Activated naive CD4-positive, alpha-beta T cell treated with anti-CD3 and anti-CD28 coated beads, Interleukin-2, amount 10 ng/mL, durations not matched to agents 7 days and 5 days (primary cell): ENCODE results near the gene GLIPR1.
"Not testable (repeated sequence)": the region's sequence is repeated elsewhere in the genome, so short reads cannot be mapped to it uniquely, and the experiment has no call there.

Experiments
- CTCF ChIA-PET: fragments of 350-600 bp; sonication (Branson Sonifier 250); formaldehyde crosslinking; loops from one replicate; lab custom pipeline; 2021; ENCODE audit warnings: antibody characterized with exemption; lab: Charles Lee
- DNase-seq: peaks from one replicate; pipeline ENCODE4 v3.0.0-alpha.2; 2020
- H3K27ac Mint-ChIP-seq: one replicate; pipeline ENCODE4 v1.8.0; 2021; ENCODE audit warnings: mild to moderate bottlenecking, moderate library complexity, mixed read lengths
- H3K27me3 Mint-ChIP-seq: one replicate; pipeline ENCODE4 v1.8.0; 2021; ENCODE audit warnings: mild to moderate bottlenecking, mixed read lengths
- H3K36me3 Mint-ChIP-seq: one replicate; pipeline ENCODE4 v1.8.0; 2021; ENCODE audit warnings: mixed read lengths
- H3K4me1 Mint-ChIP-seq: one replicate; pipeline ENCODE4 v1.8.0; 2021; ENCODE audit warnings: mixed read lengths
- H3K4me3 Mint-ChIP-seq: one replicate; pipeline ENCODE4 v1.8.0; 2021; ENCODE audit warnings: mild to moderate bottlenecking, moderate library complexity, mixed read lengths
- H3K9me3 Mint-ChIP-seq: one replicate; pipeline ENCODE4 v1.8.0; 2021; ENCODE audit warnings: mixed read lengths

Gene GLIPR1

GRCh38 chr12:75480469-75480949, at the start of gene GLIPR1:
Gene GLIPR1, plus strand, starts transcription at chr12:75480755. Its CDS starts 126 bp downstream, at chr12:75480881.
- DNase-seq, result peak; percentile 76
- no peaks in the 10 kb centered on the region for H3K9me3 Mint-ChIP-seq
- H3K4me1 Mint-ChIP-seq, result peaks cover 83% of the 10 kb centered on the region
- H3K4me3 Mint-ChIP-seq, result peak within 1 kb of the TSS; percentile 93
- CTCF ChIA-PET, result interaction anchor here (0.7 to 3.2 kb wide), 4 partner anchors 20 to 89 kb away, joined by 3 to 13 read pairs (median 3); partner anchors contain the start of gene GLIPR1L2
- no peaks in the 10 kb centered on the region for H3K27me3 Mint-ChIP-seq
- H3K36me3 Mint-ChIP-seq, result peaks cover 19% of the 10 kb centered on the region
- H3K27ac Mint-ChIP-seq, result peak within 1 kb of the TSS; percentile 98

GRCh38 chr12:75432924-75433323, 47.6 kb upstream of the GLIPR1 start:
- Mint-ChIP-seq H3K9me3 (peaks cover 16% of the 10 kb centered on the region), H3K27ac (no peak overlapping the region), H3K4me1 (peaks cover 4% of the 10 kb centered on the region), H3K36me3 (no peaks in the 10 kb centered on the region), H3K27me3 (peaks cover 12% of the 10 kb centered on the region), H3K4me3 (no peak overlapping the region)
- no peak for DNase-seq
- CTCF ChIA-PET, result interaction anchor here (0.7 kb wide), 1 partner anchor 38 kb away, joined by 3 read pairs; no protein-coding TSS in a partner anchor

GRCh38 chr12:75437564-75437963, 43.0 kb upstream of the GLIPR1 start:
- H3K27ac Mint-ChIP-seq, result no peak overlapping the region
- no peaks in the 10 kb centered on the region for H3K36me3 Mint-ChIP-seq
- DNase-seq, result peak; percentile 29
- peaks cover 31% of the 10 kb centered on the region for H3K27me3 Mint-ChIP-seq
- CTCF ChIA-PET, result interaction anchor here (0.7 to 2.7 kb wide), 8 partner anchors 21 to 74 kb away, joined by 3 to 27 read pairs (median 4); partner anchors contain the start of gene KRR1
- H3K4me1 Mint-ChIP-seq, result peaks cover 19% of the 10 kb centered on the region
- peaks cover 6% of the 10 kb centered on the region for H3K9me3 Mint-ChIP-seq
- no peak overlapping the region for H3K4me3 Mint-ChIP-seq

- H3K9me3 Mint-ChIP-seq, result peaks cover 6% of the 10 kb centered on the region
- no peak overlapping the region for H3K27ac Mint-ChIP-seq
- peaks cover 31% of the 10 kb centered on the region for H3K27me3 Mint-ChIP-seq
- H3K4me3 Mint-ChIP-seq, result no peak overlapping the region
- H3K4me1 Mint-ChIP-seq, result peaks cover 19% of the 10 kb centered on the region
- DNase-seq, result peak; percentile 66
- CTCF ChIA-PET, result interaction anchor here (0.9 to 2.7 kb wide), 5 partner anchors 22 to 66 kb away, joined by 3 to 27 read pairs (median 4); partner anchors contain the start of gene GLIPR1
- no peaks in the 10 kb centered on the region for H3K36me3 Mint-ChIP-seq
Observed at GRCh38 chr12:75438059-75438754, 42.3 kb upstream of the GLIPR1 start.

GRCh38 chr12:75439048-75439447, 41.5 kb upstream of the GLIPR1 start:
- H3K27ac Mint-ChIP-seq, result no peak overlapping the region

GRCh38 chr12:75439930-75440329, 40.6 kb upstream of the GLIPR1 start:
- DNase-seq, result no peak
- peaks cover 33% of the 10 kb centered on the region for H3K27me3 Mint-ChIP-seq
- H3K27ac Mint-ChIP-seq, result no peak overlapping the region
- CTCF ChIA-PET, result no interaction called here
- peaks cover 6% of the 10 kb centered on the region for H3K9me3 Mint-ChIP-seq
- peaks cover 19% of the 10 kb centered on the region for H3K4me1 Mint-ChIP-seq
- H3K36me3 Mint-ChIP-seq, result no peaks in the 10 kb centered on the region
- H3K4me3 Mint-ChIP-seq, result no peak overlapping the region

More at GRCh38 chr12:75439048-75439447, 41.5 kb upstream of the GLIPR1 start:
- Mint-ChIP-seq H3K4me3 (no peak overlapping the region), H3K4me1 (peaks cover 19% of the 10 kb centered on the region), H3K9me3 (peaks cover 6% of the 10 kb centered on the region), H3K36me3 (no peaks in the 10 kb centered on the region), H3K27me3 (peaks cover 28% of the 10 kb centered on the region)
- DNase-seq, result no peak
- CTCF ChIA-PET, result interaction anchor here (0.9 to 2.7 kb wide), 3 partner anchors 42 to 65 kb away, joined by 3 to 27 read pairs (median 9); partner anchors contain the start of gene GLIPR1

GRCh38 chr12:75441687-75442449, 38.7 kb upstream of the GLIPR1 start:
- peaks cover 33% of the 10 kb centered on the region for H3K27me3 Mint-ChIP-seq
- H3K4me3 Mint-ChIP-seq, CTCF ChIA-PET, H3K27ac Mint-ChIP-seq, H3K9me3 Mint-ChIP-seq, DNase-seq, H3K36me3 Mint-ChIP-seq: not testable (repeated sequence)
- H3K4me1 Mint-ChIP-seq, result peaks cover 19% of the 10 kb centered on the region

GRCh38 chr12:75442454-75442853, 38.1 kb upstream of the GLIPR1 start:
- CTCF ChIA-PET, H3K4me3 Mint-ChIP-seq, DNase-seq, H3K36me3 Mint-ChIP-seq, H3K9me3 Mint-ChIP-seq, H3K27ac Mint-ChIP-seq: not testable (repeated sequence)
- Mint-ChIP-seq H3K27me3 (peaks cover 33% of the 10 kb centered on the region), H3K4me1 (peaks cover 19% of the 10 kb centered on the region)

GRCh38 chr12:75443709-75444108, 36.8 kb upstream of the GLIPR1 start:
- Mint-ChIP-seq H3K27ac (no peak overlapping the region), H3K9me3 (peaks cover 6% of the 10 kb centered on the region), H3K4me3 (no peak overlapping the region), H3K27me3 (peaks cover 25% of the 10 kb centered on the region), H3K4me1 (peaks cover 7% of the 10 kb centered on the region), H3K36me3 (no peaks in the 10 kb centered on the region)
- DNase-seq, result no peak
- CTCF ChIA-PET, result no interaction called here

GRCh38 chr12:75444429-75445136, 36.0 kb upstream of the GLIPR1 start:
- DNase-seq, result no peak

GRCh38 chr12:75445137-75445507, 35.4 kb upstream of the GLIPR1 start:
- H3K36me3 Mint-ChIP-seq, H3K27ac Mint-ChIP-seq, H3K9me3 Mint-ChIP-seq, H3K4me1 Mint-ChIP-seq, H3K4me3 Mint-ChIP-seq, CTCF ChIA-PET, DNase-seq: not testable (repeated sequence)
- H3K27me3 Mint-ChIP-seq, result peaks cover 25% of the 10 kb centered on the region

More at GRCh38 chr12:75444429-75445136, 36.0 kb upstream of the GLIPR1 start:
- CTCF ChIA-PET, result no interaction called here
- Mint-ChIP-seq H3K36me3 (no peaks in the 10 kb centered on the region), H3K9me3 (peaks cover 6% of the 10 kb centered on the region), H3K4me3 (no peak overlapping the region), H3K4me1 (no peaks in the 10 kb centered on the region), H3K27me3 (peaks cover 25% of the 10 kb centered on the region), H3K27ac (no peak overlapping the region)

- CTCF ChIA-PET, result no interaction called here
- H3K36me3 Mint-ChIP-seq, result no peaks in the 10 kb centered on the region
Observed at GRCh38 chr12:75446857-75447256, 33.7 kb upstream of the GLIPR1 start.

GRCh38 chr12:75447691-75448393, 32.7 kb upstream of the GLIPR1 start:
- no peak overlapping the region for H3K27ac Mint-ChIP-seq
- H3K4me3 Mint-ChIP-seq, result no peak overlapping the region
- H3K4me1 Mint-ChIP-seq, result no peaks in the 10 kb centered on the region
- DNase-seq, result no peak
- H3K27me3 Mint-ChIP-seq, result peaks cover 5% of the 10 kb centered on the region
- no peaks in the 10 kb centered on the region for H3K36me3 Mint-ChIP-seq
- CTCF ChIA-PET, result no interaction called here
- H3K9me3 Mint-ChIP-seq, result no peaks in the 10 kb centered on the region

More at GRCh38 chr12:75446857-75447256, 33.7 kb upstream of the GLIPR1 start:
- Mint-ChIP-seq H3K27ac (no peak overlapping the region), H3K4me3 (no peak overlapping the region), H3K9me3 (no peaks in the 10 kb centered on the region), H3K4me1 (no peaks in the 10 kb centered on the region), H3K27me3 (peaks cover 11% of the 10 kb centered on the region)
- DNase-seq, result no peak
